ENCODE data around the gene CREB5. TPM values are rescaled to one million over a fixed set of nuclear protein-coding genes. Genes with fewer than 3 reads are reported as not detected.

The CREB5 gene
- total RNA-seq, 4 donors from 2014 or later: 7.8 to 29.9 (median 12.9) TPM

GRCh38 chr7:28766359-28766758 is 354.0 kb downstream of the CREB5 start:
- Histone ChIP-seq H3K4me1 (no peaks in the 10 kb centered on the region), H3K9me3 (no peaks in the 10 kb centered on the region), H3K36me3 (no peaks in the 10 kb centered on the region), H3K4me3 (no peak overlapping the region), H3K27me3 (no peaks in the 10 kb centered on the region), H3K27ac (no peak overlapping the region)
- ATAC-seq: no peak
- WGBS, 2 donors (ENCODE audit: low coverage in 1 of 2): 68 to 85% methylated on average over 3 to 4 of the region's 4 CpGs
- TF ChIP-seq EP300 (IDR thresholded peaks at IDR 0.05) (no peak), POLR2A (IDR thresholded peaks at IDR 0.05) (no peak), CTCF (IDR thresholded peaks at IDR 0.05) (no peak), POLR2AphosphoS5 (IDR thresholded peaks at IDR 0.05) (no peak)

- no peak overlapping the region for H3K27ac ChIP-seq
These were observed 355.0 kb downstream of the CREB5 start for GRCh38 chr7:28767356-28767755.

GRCh38 chr7:28768577-28769147 is 356.3 kb downstream of the CREB5 start:
- ATAC-seq: no peak
- no peak overlapping the region for H3K4me3 ChIP-seq
- H3K27me3 ChIP-seq: no peaks in the 10 kb centered on the region
- 100% methylated on average over 1 of the region's 1 CpG; no CpG with 5 or more reads in 1 of the 2 donors for WGBS, 2 donors (ENCODE audit: low coverage in 1 of 2)
- no peaks in the 10 kb centered on the region for H3K36me3 ChIP-seq
- H3K4me1 ChIP-seq: no peaks in the 10 kb centered on the region
- TF ChIP-seq POLR2A (IDR thresholded peaks at IDR 0.05): no peak
- no peak for TF ChIP-seq CTCF (IDR thresholded peaks at IDR 0.05)
- no peak overlapping the region for H3K27ac ChIP-seq
- no peaks in the 10 kb centered on the region for H3K9me3 ChIP-seq

More at GRCh38 chr7:28767356-28767755, 355.0 kb downstream of the CREB5 start:
- Histone ChIP-seq H3K27me3 (no peaks in the 10 kb centered on the region), H3K9me3 (no peaks in the 10 kb centered on the region), H3K36me3 (no peaks in the 10 kb centered on the region), H3K4me1 (no peaks in the 10 kb centered on the region), H3K4me3 (no peak overlapping the region)
- peak; percentile 83 for ATAC-seq
- TF ChIP-seq EP300 (IDR thresholded peaks at IDR 0.05): no peak
- TF ChIP-seq POLR2AphosphoS5 (IDR thresholded peaks at IDR 0.05): peak; percentile 46
- 38 to 67% methylated on average over 1 to 3 of the region's 3 CpGs for WGBS, 2 donors (ENCODE audit: low coverage in 1 of 2)

- H3K27ac ChIP-seq: no peak overlapping the region
- H3K9me3 ChIP-seq: no peaks in the 10 kb centered on the region
- TF ChIP-seq EP300 (IDR thresholded peaks at IDR 0.05) (no peak), POLR2A (IDR thresholded peaks at IDR 0.05) (no peak), POLR2AphosphoS5 (IDR thresholded peaks at IDR 0.05) (no peak), CTCF (IDR thresholded peaks at IDR 0.05) (no peak)
- no peaks in the 10 kb centered on the region for H3K27me3 ChIP-seq
- WGBS, 2 donors (ENCODE audit: low coverage in 1 of 2): 88 to 94% methylated on average over 5 to 9 of the region's 14 CpGs
- ATAC-seq: no peak
- peaks cover 0 to 5% (median 0%) of the 10 kb centered on the region in 3 donors for H3K4me1 ChIP-seq
- no peak overlapping the region for H3K4me3 ChIP-seq
- H3K36me3 ChIP-seq: no peaks in the 10 kb centered on the region
These were observed 359.7 kb downstream of the CREB5 start for GRCh38 chr7:28771906-28772622.

- H3K27ac ChIP-seq: no peak overlapping the region
- no peak for ATAC-seq
- H3K27me3 ChIP-seq: no peaks in the 10 kb centered on the region
- peaks cover 0 to 5% (median 0%) of the 10 kb centered on the region in 3 donors for H3K4me1 ChIP-seq
- H3K36me3 ChIP-seq: no peaks in the 10 kb centered on the region
- H3K4me3 ChIP-seq: no peak overlapping the region
- TF ChIP-seq EP300 (IDR thresholded peaks at IDR 0.05): no peak
- TF ChIP-seq POLR2AphosphoS5 (IDR thresholded peaks at IDR 0.05): no peak
- TF ChIP-seq POLR2A (IDR thresholded peaks at IDR 0.05): no peak
- TF ChIP-seq CTCF (IDR thresholded peaks at IDR 0.05): no peak
- H3K9me3 ChIP-seq: no peaks in the 10 kb centered on the region
- 77 to 88% methylated on average over 5 to 6 of the region's 6 CpGs for WGBS, 2 donors (ENCODE audit: low coverage in 1 of 2)
These were observed 361.3 kb downstream of the CREB5 start for GRCh38 chr7:28773423-28774145.
